NCI-H82 treated with DMSO at 0.1 percent for 48 hours (cell line): Measurements from ENCODE around the gene ADTRP.

Experiments
- DNase-seq: peaks from one replicate; lab custom pipeline; 2025; ENCODE audit not compliant: unreplicated experiment; lab: John Stamatoyannopoulos, UW

Gene ADTRP

GRCh38 chr6:11758878-11759277 lies 19.7 kb downstream of the ADTRP start:
- no peak for DNase-seq

GRCh38 chr6:11756726-11757125 lies 21.9 kb downstream of the ADTRP start:
- DNase-seq = no peak

DNA sequence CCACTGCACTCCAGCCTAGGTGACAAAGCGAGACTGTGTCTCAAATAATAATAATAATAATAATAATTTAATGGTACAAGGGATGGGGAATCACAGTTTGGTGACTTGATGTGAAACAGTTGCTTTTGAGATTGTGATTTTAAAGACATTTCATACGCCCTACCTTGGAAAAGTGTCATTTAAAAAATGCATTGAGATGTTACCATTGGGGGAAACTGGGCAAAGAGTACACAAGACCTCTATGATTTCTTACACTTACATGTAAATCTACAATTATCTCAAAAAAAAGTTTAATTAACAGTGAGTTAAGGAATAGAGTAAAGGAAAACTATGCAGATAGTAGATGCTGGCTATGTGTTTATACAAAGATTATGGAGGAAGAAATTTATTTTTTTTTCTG lies 22.3 kb downstream of the ADTRP start:
- DNase-seq = no peak

DNA sequence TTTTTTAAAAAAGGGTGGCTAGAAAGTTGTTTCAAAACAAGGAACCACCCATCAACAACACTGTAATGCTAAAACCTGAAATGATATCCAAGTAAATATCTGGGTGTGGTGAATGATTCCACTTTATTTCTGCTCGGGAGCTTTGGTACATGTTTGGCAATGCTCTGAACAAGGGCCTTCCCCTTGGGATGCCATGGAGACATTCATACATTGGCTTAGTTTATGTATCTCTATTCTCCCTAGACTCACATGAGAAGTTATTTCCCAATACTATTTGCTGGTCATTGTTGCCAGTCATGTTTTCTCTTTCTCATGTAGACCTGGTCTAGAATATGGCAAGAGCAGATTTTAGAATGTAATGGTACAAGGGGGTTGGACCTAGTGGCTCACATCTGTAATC lies 22.9 kb downstream of the ADTRP start:
- DNase-seq = no peak

DNA sequence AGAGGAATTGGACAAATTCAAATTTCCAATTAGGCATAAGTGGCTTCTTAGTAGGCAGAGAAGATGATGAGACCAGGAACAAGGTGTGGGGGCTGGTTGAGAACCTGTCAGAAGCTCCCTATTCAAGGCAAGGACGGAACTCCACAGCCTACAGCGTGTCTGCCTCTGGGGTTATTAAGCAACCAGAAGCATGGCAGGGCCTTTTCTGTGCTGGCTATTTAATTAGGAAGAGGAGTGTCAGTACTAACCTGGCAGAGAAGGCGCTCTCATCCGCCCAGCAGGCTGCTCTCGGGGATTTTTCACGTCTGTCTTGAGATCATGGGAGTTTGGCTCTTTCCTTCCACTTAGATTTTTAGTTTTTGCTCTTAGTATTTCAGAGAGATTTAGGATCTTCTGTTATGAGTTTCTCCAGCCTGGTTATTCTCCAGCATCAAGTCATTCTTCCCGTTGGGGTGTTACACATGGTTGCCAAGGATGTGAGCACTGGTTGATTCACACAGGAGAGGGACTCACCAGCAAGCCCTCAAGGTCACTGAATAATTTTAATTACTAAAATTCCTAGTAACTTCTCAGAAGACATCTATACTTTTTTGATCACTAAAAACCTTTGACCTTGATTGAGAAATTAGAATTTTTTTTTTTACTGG lies 23.9 kb downstream of the ADTRP start:
- DNase-seq = no peak

DNA sequence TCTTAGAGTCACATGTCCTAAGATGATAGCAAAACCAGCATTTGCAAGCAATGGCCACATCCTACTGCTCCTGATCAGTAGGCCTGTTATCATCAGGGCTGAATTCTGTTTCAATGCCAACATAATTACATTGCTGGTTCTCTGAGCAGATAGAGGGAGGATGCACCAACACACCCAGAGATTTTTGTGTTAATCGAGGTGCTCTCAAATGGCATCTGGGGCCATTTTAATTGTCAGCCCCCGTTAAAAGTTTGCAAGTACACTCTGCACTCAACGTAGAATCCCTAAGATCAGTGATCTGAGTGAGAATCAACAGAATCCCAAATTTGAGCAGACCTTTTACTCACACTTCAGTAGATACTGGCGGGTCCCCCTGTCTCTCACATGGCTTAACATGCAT lies 24.8 kb downstream of the ADTRP start:
- no peak for DNase-seq

DNA sequence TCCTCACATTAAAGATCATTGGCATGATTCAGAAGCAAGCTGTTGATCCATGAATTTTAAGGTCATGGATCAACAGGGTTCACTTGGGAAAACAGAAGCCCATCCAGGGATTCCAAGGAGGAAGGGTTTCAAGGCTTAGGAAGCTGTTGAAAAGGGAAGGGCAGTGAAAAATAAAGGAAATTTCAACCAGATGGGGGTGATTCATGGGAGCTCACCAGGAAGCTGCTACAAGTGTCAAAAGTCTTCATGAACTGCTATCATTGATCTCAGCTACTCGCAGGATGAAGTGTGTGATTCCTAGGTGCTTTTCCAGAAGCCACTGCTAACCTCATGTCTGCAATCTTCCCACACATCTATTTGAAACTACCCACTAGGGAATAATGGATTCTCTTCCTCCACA lies 26.2 kb downstream of the ADTRP start:
- DNase-seq = no peak

- DNase-seq = no peak
These were observed 27.9 kb downstream of the ADTRP start for GRCh38 chr6:11750682-11751081.

- no peak for DNase-seq
These were observed 29.9 kb downstream of the ADTRP start for GRCh38 chr6:11748591-11749210.

- DNase-seq = no peak
These were observed 31.6 kb downstream of the ADTRP start for GRCh38 chr6:11747021-11747420.

GRCh38 chr6:11744753-11745152 lies 33.9 kb downstream of the ADTRP start:
- no peak for DNase-seq

- no peak for DNase-seq
These were observed 34.5 kb downstream of the ADTRP start for GRCh38 chr6:11744101-11744500.

GRCh38 chr6:11740875-11741274 lies 37.7 kb downstream of the ADTRP start:
- DNase-seq = no peak

GRCh38 chr6:11738661-11739375 lies 39.8 kb downstream of the ADTRP start:
- DNase-seq = no peak

GRCh38 chr6:11738234-11738633 lies 40.4 kb downstream of the ADTRP start:
- no peak for DNase-seq

DNA sequence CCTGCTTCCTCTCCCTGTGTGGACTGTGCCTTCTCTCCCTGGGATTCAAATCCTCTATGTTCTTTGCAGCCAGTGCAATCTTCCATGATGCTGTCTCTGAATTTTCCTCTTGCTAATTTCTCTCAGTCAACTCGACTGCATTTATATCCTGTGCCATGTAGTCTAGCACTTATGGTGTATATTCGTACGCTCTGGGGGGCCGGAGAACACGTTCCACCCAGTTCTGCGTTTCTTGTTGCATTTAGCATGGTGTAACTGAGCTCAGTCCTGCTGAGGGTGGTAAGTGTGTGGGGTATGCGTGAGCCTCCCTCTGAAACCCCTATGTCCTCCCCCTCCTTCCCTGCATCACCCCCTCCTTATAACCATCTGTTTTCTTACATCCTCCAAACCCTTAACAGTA lies 42.0 kb downstream of the ADTRP start:
- DNase-seq = no peak

GRCh38 chr6:11734861-11735613 lies 43.6 kb downstream of the ADTRP start:
- no peak for DNase-seq

DNA sequence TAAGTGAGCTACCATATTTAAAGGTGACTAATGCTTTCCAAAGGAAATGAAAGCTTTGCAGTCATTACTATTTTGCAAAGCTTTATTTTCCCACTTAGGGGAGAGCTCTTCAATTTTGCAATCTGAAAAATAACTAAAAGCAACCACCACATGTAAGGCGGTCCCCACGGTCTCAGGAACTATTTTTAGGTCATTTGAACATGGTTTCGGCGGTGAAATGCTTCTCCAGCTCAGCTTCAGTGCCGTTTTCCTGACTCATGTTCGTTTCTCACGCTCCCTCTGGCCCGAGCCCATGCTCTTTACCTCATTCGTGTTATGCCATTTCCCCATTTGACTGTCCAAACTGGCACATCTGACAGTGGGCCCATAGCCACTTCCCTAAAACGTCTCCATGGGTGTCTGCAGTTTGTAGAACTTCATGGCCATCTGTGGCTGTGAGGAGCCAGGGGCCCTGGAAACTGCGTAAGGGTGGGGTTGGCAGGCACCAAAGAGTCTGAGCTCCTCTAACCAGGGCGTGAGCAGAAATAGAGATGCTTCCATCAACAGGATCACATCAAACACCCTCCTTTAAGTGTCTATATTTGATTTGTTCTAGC lies 46.5 kb downstream of the ADTRP start:
- DNase-seq = no peak

DNA sequence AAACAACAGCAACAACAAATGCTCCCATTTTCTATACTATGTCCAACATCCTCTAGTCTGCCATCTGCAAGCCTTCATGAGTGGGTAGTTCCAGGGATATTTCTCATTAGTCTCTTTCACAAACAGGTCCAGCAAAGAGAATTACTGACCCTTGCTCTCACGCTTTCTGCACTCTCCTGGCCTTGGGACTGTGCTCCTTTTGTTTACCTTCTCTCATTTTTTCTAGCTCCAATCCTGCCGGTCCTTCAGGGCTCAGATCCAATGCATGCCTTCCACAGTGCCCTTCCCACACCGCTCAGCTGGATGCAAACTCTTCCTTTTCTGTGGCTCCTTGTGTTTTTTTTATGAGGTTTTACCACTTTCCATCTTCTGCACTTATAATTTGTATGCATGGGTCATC lies 47.2 kb downstream of the ADTRP start:
- DNase-seq = no peak

DNA sequence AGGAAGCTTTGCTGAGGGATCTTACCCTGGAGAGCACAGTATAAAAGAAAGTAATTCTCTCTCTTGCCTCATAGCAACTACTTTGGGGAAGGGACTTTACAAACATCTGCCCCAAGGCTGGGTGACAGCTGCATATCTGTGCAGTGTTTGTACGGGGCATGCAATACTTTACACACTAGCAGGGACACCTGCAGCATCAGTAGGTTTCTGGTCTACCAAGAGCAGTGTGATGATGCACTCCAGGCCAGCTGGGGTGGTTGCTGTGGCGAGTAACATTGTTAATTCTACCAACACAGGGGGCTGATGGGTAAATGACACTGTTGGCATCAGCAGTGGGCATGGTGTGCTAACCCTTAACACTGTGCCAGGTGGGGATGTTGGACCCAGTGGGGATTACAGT lies 48.0 kb downstream of the ADTRP start:
- no peak for DNase-seq

DNA sequence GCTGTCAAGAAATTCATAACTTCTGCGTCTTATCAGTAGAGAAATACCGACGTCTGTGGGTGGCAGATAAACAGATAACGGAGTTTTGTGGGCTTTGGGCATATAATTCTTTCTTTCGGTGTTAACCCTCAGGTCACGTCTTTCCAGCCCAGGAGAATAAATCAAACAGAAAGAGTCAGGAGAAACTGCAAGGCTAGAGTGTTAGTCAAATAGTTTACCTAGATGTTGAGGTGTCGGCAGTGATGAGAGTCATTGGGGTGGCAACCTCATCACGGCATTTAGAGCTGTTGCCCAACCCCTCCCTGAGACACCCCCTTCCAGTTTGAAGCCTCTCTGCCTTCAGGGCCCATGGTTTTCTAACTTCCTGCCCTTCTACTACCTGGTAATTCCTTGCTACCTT lies 49.5 kb downstream of the ADTRP start:
- no peak for DNase-seq
